H1 (cell line): ENCODE results near the gene CAMSAP1. TPM values are rescaled to one million over a fixed set of nuclear protein-coding genes. Genes with fewer than 3 reads are reported as not detected.

Experiments used
- CHD2 ChIP-seq: IDR thresholded peaks from 2 replicates; pipeline ENCODE4 v1.6.1; 2012; ENCODE audit warnings: low read length, improper control_type of control experiment
- EGR1 ChIP-seq: IDR thresholded peaks from 2 replicates; pipeline ENCODE4 v1.6.1; 2011; ENCODE audit warnings: low read depth, low read length, borderline replicate concordance
- HDAC6 ChIP-seq: IDR thresholded peaks from one replicate; pipeline ENCODE4 v1.7.1; 2012; ENCODE audit warnings: low read depth, mild to moderate bottlenecking, inconsistent platforms, low read length, moderate library complexity
- MAFK ChIP-seq: IDR thresholded peaks from 2 replicates; pipeline ENCODE4 v1.6.1; 2012; ENCODE audit warnings: low read depth, mild to moderate bottlenecking, improper control_type of control experiment, low read length
- MAX ChIP-seq: IDR thresholded peaks from 2 replicates; pipeline ENCODE4 v1.6.1; 2012; ENCODE audit warnings: inconsistent platforms
- POLR2AphosphoS5 ChIP-seq: IDR thresholded peaks from 2 replicates; pipeline ENCODE4 v1.6.1; 2011; ENCODE audit warnings: low read depth, low read length
- TCF12 ChIP-seq: IDR thresholded peaks from 2 replicates; pipeline ENCODE4 v1.6.1; 2011; ENCODE audit warnings: low read depth, mild to moderate bottlenecking, low read length
- polyA plus RNA-seq, 7 experiments: library from polyadenylated mRNA; depleted of rRNA in 3 of 7; stranded (reverse) in 5 of 7; unstranded in 2 of 7; fragments of >200 nt in 5 of 7; fragments of 200-250 nt in 2 of 7; gene quantifications; 1 replicate in 5 of 7; 2 replicates in 1 of 7; 4 replicates in 1 of 7; pipeline versions ENCODE4 v1.2.1 to v1.2.3, GENCODE V29; 2011 to 2013; ENCODE audit warnings: missing spikeins in 2 of 7, mixed read lengths in 2 of 7
- total RNA-seq: library from RNA; stranded (reverse); fragmentation: NEBNext Ultra II Directional; extraction: Animal tissue kit (Norgen Biotek cat#: 25700); gene quantifications from 2 replicates; pipeline ENCODE4 v1.2.1, GENCODE V29; 2021

CAMSAP1 gene
- total and polyA plus RNA-seq, 2 of the 8 experiments (the other 6 are each of a cell fraction or from before 2014, with no cell fraction given) = 13.4 to 44.0 TPM

GRCh38 chr9:135920973-135921585 is 13.7 kb upstream of the CAMSAP1 start (continued):
- TF ChIP-seq MAFK (no peak), TCF12 (no peak), HDAC6 (no peak), CHD2 (no peak), MAX (no peak), POLR2AphosphoS5 (no peak), EGR1 (no peak)
- TF ChIP-seq, all 59 proteins: peak for 0
